GM21529 (cell line): ENCODE results near the gene GAS6.
"Not testable (repeated sequence)": the region's sequence is repeated elsewhere in the genome, so short reads cannot be mapped to it uniquely, and the experiment has no call there.

Experiments used
- ATAC-seq: cut with Tn5 transposase; IDR thresholded peaks from one replicate; pipeline ENCODE4 v1.9.1; 2021; ENCODE audit not compliant: unreplicated experiment

Gene GAS6

GRCh38 chr13:113794764-113795173 lies 69.1 kb downstream of the GAS6 start:
- ATAC-seq = no peak

DNA sequence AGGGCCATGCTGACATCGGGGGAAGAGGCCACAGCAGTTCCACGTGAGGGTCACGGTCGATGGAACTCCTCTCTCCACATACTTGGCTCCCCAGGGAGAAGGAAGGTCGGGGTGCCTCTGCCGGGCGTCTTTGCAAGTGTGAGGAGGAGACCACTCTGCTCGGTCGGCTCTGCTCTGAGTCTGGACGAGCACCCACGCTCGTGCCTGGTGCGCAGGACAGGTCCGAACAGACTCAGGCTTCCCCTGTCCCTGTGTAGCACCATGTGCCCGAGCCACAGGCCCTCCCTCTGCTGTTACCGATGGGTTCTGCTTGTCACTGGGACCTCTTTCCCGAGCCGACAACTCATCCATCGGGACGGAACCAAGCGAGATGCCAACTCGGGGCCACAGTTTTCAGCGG lies 69.8 kb downstream of the GAS6 start:
- no peak for ATAC-seq

DNA sequence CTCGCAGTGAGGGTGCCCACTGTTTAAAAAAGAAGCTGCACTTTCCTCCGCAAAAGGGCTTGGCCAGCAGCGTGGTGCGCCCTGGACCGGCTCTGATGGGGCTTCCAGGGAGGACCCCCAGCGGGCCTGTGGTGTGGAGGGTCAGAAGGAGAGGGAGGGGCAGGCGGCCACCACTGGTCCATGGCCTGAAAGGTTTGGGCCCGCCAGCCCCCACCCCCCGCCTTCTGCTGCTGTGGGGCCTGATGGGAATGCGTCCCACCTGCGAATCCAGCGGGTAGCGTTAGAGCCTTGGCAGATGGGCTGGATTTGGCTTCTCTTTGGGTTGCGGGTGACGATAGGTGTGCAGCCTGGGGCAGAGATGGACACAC lies 70.2 kb downstream of the GAS6 start:
- ATAC-seq = no peak

DNA sequence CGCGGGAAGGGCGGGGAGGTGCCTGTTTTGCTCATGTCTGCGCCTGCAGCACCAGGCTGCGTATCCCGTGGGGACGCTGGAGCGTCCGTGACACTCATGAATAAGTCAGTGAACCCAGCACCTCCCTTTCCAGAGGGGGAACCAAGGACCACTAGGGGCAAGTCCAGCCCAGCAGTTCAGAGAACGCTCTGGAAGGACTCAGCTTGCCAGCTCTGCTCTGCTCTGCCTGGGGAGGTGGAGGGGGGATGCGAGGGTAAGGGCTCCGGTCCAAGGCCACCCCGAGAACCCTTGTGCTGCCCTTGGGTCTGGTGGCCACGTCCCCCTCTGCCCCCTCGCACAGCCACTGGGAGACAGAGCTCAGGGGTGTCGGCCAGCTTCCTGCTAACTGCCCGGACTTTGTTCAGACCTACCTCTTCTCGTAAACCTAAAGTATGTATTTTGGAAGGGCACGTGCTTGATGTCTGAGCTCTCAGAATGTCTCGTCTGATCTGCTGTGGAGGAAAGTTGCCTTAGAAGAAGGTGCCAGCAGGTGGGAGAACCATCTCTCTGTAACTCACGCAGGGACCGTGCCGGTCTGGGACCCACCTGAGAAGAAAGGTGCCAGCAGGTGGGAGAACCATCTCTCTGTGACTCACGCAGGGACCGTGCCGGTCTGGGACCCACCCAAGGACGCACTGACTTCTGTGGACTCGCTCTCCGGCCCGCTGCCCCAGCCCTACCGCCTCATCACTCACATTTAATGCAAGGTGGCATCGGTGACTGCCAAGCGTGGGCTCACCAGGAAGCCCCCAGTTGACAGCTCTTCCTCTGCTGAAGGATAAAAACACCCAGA lies 70.8 kb downstream of the GAS6 start:
- ATAC-seq = no peak

DNA sequence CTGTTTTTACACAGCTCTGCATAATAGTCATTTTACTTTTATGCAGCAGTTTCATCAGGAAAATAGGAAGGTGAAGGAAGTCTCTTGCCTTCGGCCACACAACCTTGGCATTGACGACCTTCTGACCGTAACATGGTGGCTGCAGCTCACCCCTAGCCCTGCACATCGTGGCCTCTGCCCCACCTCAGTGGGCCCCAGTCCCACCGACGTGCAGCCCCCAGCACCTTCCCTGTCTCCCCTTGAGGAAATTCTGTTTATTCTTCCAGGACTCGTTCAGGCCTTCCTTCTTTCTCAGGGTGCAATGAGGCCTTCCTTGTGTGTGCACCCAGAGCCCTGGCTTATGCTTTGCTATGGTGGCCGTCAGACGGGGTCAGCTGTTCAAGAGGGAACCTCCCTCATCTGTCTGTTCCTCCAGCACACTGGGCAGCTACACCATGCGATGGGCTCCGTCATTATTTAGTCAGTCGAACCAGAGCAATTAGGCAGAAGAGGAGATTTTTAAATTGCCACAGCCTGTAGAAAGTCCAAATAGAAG lies 71.6 kb downstream of the GAS6 start:
- ATAC-seq = no peak

DNA sequence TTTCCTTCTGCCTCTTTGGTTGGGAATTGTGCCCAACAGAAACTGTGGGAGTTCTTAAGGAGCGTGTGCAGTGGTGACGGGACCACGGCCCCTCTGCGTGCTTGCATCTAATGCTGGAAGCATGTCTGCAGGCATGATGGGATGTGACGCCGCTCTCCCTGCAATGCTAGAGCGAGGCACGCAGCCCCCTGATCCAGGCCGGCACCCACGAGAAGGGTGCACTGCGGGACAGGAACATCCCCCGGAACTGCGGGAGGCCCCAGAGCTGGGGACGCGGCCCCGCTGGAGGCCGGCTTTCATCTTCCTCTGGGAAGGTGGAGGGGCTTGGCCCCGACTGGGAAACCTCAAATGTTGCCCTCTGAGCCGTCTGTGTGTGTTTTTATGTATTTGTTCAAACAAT lies 72.1 kb downstream of the GAS6 start:
- no peak for ATAC-seq

DNA sequence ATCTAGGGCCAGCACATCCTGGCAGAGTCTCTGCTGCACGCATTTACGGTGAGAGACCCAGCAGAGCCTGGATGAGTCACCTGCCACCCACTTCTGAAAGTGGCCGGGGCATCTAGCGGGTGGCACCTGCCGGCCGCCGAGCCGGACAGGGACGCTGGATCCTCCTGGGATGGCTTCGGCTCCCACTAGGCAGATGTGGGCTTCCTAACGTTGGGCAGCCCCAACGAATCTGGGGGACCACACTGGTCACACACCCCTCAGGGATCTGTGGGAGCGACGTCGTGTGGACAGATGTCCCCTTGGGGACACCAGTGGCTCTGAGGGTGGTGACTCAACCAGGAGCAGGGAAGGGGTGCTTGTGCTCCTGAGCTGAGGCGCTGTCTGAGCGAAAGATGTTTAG lies 72.7 kb downstream of the GAS6 start:
- no peak for ATAC-seq

DNA sequence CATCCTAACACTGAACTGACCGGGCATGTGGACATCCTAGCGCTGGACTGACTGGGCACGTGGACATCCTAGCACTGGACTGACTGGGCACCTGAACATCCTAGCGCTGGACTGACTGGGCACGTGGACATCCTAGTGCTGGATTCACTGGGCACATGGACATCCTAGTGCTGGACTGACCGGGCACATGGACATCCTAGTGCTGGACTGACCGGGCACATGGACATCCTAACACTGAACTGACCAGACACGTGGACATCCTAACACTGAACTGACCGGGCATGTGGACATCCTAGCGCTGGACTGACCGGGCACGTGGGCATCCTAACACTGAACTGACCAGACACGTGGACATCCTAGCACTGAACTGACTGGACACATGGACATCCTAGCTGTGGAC lies 73.9 kb downstream of the GAS6 start:
- not testable (repeated sequence) for ATAC-seq

DNA sequence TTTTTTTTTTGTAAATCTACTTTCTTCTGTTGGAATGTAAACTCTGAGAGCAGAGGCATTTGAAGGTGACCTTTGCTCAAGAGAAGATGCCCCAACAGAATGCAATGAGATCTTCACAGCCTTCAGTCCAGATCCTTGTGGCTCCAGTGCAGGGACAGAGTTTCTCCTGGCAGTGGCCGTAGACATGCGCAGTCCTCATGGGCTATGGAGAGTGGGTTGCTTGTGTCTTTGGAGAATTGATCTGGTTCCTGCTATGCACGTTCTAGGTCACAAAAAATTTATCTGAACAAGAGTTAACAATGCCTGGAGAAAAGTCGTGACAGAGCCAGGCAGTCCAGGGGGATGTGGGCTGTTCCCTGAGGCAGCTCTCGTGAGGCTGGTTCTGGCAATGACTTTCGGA lies 74.7 kb downstream of the GAS6 start:
- no peak for ATAC-seq

- ATAC-seq = no peak
Observed at GRCh38 chr13:113788413-113789135, 75.3 kb downstream of the GAS6 start.

DNA sequence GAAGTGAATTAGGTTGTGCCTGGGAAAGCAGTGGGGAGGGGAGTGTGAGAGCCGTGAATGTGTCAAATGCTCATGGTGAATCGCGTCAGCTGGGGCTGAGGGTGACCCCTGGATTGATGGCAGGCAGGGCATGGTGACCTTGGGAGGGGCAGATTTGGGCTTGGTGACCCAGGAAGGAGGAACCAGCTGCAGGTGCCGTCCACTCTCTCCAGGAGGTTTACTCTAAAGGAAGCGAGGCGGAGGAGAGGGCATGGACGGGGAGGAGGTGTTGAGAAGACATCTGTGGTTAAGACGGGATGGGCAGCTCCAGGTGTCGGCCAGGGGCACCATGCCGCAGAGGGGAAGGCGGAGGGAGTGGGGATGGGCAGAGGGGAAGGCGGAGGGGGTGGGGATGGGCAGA lies 76.2 kb downstream of the GAS6 start:
- ATAC-seq = no peak

GRCh38 chr13:113786262-113786841 lies 77.5 kb downstream of the GAS6 start:
- ATAC-seq = no peak

DNA sequence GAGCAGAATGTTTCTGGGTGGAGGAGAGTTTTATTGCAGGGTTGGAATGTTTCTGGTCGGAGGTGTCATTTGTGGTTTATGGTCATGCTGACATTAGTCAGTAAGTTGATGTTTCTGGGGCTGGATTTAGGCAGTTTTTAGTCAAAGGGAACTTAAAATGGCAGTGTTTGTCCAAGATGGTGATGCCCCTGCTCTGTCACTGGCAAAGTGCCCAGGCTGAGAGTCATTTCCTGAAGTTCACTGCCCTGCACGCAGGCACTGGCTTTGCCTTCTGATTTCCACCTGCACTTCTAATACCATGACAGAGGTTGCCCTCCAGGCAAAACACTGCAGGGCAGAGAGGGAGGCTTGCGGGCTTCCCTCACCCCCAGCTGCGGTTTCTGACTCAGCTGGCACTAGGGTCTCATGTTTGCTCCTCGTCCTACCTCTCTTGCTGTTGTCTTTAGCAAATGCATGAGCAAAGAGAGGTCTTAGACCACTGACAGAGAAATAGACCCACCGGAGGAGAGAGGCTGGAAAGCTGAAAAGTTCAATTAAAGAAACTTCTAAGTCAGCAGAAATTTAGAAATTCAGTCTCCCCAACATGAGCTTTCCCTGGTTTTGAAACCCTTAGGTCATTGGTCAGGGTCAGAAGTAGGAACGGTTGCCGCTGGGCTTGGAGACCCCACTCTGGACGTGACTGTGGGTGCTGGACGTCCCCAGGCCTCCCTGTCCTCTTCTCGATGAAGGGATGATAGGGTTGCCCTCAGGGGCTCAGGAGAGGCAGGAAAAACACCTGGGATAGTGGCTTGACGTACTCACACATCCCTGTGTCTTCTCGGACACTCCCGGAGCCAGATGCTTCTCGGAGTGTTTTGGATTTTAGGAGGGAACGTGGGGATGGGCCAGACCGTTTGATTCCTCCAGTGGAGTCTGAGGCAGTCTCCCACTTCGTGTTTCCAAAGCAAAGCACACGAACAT lies 78.5 kb downstream of the GAS6 start:
- no peak for ATAC-seq

DNA sequence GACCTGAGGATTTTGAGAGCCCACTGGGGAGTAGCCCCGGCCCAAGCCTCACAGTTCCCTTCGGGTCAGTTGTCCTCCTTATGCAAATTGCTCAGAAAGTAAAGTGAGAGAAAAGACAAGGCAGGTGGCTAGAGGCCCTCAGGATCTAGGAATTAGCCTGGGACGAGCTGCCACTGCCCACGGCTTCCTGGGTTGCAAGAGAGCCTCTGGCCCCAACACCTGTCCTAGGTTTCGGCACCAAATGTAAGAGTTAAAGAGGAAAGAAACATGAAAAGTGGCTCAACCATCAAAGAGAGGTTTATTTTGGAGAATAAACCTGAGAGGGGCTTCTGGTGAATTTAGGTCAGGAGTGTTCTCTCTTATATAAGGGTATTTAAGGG lies 79.2 kb downstream of the GAS6 start:
- no peak for ATAC-seq

- ATAC-seq = no peak
Observed at GRCh38 chr13:113783966-113784644, 79.8 kb downstream of the GAS6 start.

- ATAC-seq = no peak
Observed at GRCh38 chr13:113783200-113783881, 80.5 kb downstream of the GAS6 start.

DNA sequence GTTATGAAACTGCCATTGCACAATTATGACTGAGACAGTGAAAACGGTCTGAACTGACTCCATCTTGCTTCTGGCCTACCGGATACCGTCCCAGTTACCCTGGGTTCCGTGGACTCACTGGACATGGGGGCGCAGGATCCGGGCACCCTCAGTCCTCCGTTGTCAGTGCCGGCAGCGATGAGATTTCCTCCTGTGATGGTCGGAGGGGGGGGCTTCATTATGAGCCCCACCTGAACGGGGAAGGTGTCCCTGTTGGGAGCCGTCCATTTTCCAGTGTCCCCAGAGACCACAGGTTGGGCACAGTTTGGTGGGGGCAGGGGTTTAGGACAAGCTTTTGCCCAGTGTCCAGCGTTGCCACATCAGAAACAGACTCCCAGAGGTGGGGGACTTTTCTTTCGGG lies 81.4 kb downstream of the GAS6 start:
- ATAC-seq = no peak

GRCh38 chr13:113781571-113781970 lies 82.3 kb downstream of the GAS6 start:
- ATAC-seq = no peak
